H1 (cell line): ENCODE results near the gene CSF2. TPM values are rescaled to one million over a fixed set of nuclear protein-coding genes. Genes with fewer than 3 reads are reported as not detected.

Experiments used
- CTCF ChIA-PET: fragments of 300-600 bp; sonication (Branson Sonifier 250); formaldehyde crosslinking; loops from one replicate; lab custom pipeline; 2021; ENCODE audit not compliant: partially characterized antibody; lab: Charles Lee
- POLR2A ChIA-PET: fragments of 300-600 bp; sonication (Branson Sonifier 250); formaldehyde crosslinking; loops from one replicate; lab custom pipeline; 2021; ENCODE audit warnings: inconsistent platforms; ENCODE audit not compliant: partially characterized antibody; lab: Charles Lee
- DNase-seq, 2 experiments: peaks; one replicate each; pipeline versions ENCODE4 v3.0.0 to v3.0.0-alpha.2; 2010 to 2022; ENCODE audit warnings: low spot score in 2 of 2, low read depth in 1 of 2, mixed read lengths in 1 of 2
- FAIRE-seq: peaks from 2 replicates; lab custom pipeline; 2011; peaks lifted over from hg19 to GRCh38; lab: Jason Lieb, UNC
- H2AFZ ChIP-seq: 2 replicates; pipeline ENCODE4 v1.8.1; 2012; ENCODE audit warnings: low read length, inconsistent platforms
- H2AK5ac ChIP-seq: 2 replicates; pipeline ENCODE4 v1.6.1; 2013; ENCODE audit warnings: low read depth, low read length
- H2BK120ac ChIP-seq: replicated peaks from 2 replicates; pipeline ENCODE3; 2013; ENCODE audit warnings: low read depth, low read length, inconsistent platforms
- H2BK12ac ChIP-seq: 2 replicates; pipeline ENCODE4 v1.6.1; 2013; ENCODE audit warnings: low read depth, low read length
- H2BK15ac ChIP-seq: 2 replicates; pipeline ENCODE4 v1.6.1; 2013; ENCODE audit warnings: low read length
- H2BK20ac ChIP-seq: 2 replicates; pipeline ENCODE4 v1.6.1; 2013; ENCODE audit warnings: low read length
- H2BK5ac ChIP-seq: 2 replicates; pipeline ENCODE4 v1.6.1; 2013; ENCODE audit warnings: low read depth, low read length
- H3K14ac ChIP-seq: 2 replicates; pipeline ENCODE4 v1.6.1; 2013; ENCODE audit warnings: inconsistent platforms; ENCODE audit not compliant: insufficient read length
- H3K18ac ChIP-seq: 2 replicates; pipeline ENCODE4 v1.6.1; 2013; ENCODE audit warnings: low read length; ENCODE audit errors: extremely low read depth
- H3K23ac ChIP-seq: 2 replicates; pipeline ENCODE4 v1.6.1; 2013; ENCODE audit warnings: inconsistent platforms; ENCODE audit not compliant: insufficient read length
- H3K23me2 ChIP-seq: 2 replicates; pipeline ENCODE4 v1.6.1; 2013; ENCODE audit warnings: low read depth, low read length
- H3K27ac ChIP-seq: 2 replicates; pipeline ENCODE4 v1.6.1; 2011; ENCODE audit warnings: low read depth, low read length, inconsistent platforms
- H3K27me3 ChIP-seq, 4 experiments: replicated peaks in 1 of 4; 1 replicate in 1 of 4; 2 replicates in 3 of 4; pipeline versions ENCODE4 v1.6.1 to v1.8.1; 2011 to 2013; ENCODE audit warnings: low read length in 3 of 4, mild to moderate bottlenecking in 3 of 4, inconsistent platforms in 2 of 4, mixed read lengths in 2 of 4, moderate library complexity in 1 of 4; ENCODE audit not compliant: control insufficient read depth in 3 of 4, insufficient read depth in 3 of 4; ENCODE audit errors: extremely low read depth in 1 of 4
- H3K36me3 ChIP-seq, 4 experiments: 2 replicates each; pipeline versions ENCODE4 v1.6.1 to v1.8.1; 2011 to 2013; ENCODE audit warnings: mild to moderate bottlenecking in 4 of 4, low read length in 3 of 4, moderate library complexity in 2 of 4, control low read depth in 1 of 4, inconsistent platforms in 1 of 4; ENCODE audit not compliant: insufficient read depth in 4 of 4, control insufficient read depth in 2 of 4
- H3K4ac ChIP-seq: replicated peaks from 2 replicates; pipeline ENCODE3; 2013; ENCODE audit warnings: low read length, low read depth, mixed read lengths, inconsistent platforms; ENCODE audit not compliant: insufficient read length
- H3K4me1 ChIP-seq, 4 experiments: replicated peaks in 1 of 4; 1 replicate in 1 of 4; 2 replicates in 3 of 4; pipeline versions ENCODE4 v1.6.1 to v1.8.1; 2011 to 2013; ENCODE audit warnings: low read length in 3 of 4, inconsistent platforms in 2 of 4, mixed read lengths in 1 of 4; ENCODE audit not compliant: insufficient read depth in 4 of 4, control insufficient read depth in 3 of 4
- H3K4me2 ChIP-seq, 2 experiments: 2 replicates each; pipeline versions ENCODE4 v1.6.1 to v1.8.1; 2011 to 2013; ENCODE audit warnings: low read depth in 2 of 2, low read length in 2 of 2, control low read depth in 1 of 2, inconsistent platforms in 1 of 2, mild to moderate bottlenecking in 1 of 2; ENCODE audit not compliant: insufficient read depth in 1 of 2
- H3K4me3 ChIP-seq, 4 experiments: fragments of 200-600, 300-600 bp in 1 of 4; sonication (generic), shearing (Covaris generic), sonication (Bioruptor Twin) in 1 of 4; 2 replicates each; pipeline versions ENCODE4 v1.5.1 to v1.8.1; 2011 to 2016; ENCODE audit warnings: low read length in 4 of 4, low read depth in 3 of 4, control low read depth in 2 of 4, inconsistent platforms in 2 of 4, mild to moderate bottlenecking in 2 of 4, mixed read lengths in 1 of 4, moderate library complexity in 1 of 4; ENCODE audit not compliant: insufficient read depth in 2 of 4; ENCODE audit errors: extremely low read depth in 1 of 4
- H3K56ac ChIP-seq: replicated peaks from 2 replicates; pipeline ENCODE3; 2013; ENCODE audit warnings: low read depth, mild to moderate bottlenecking, mixed read lengths, low read length, inconsistent platforms; ENCODE audit not compliant: insufficient read length
- H3K79me1 ChIP-seq: 2 replicates; pipeline ENCODE4 v1.6.1; 2013; ENCODE audit warnings: low read depth, low read length, control low read depth
- H3K79me2 ChIP-seq, 2 experiments: 2 replicates each; pipeline versions ENCODE4 v1.6.1 to v1.8.1; 2012 to 2013; ENCODE audit warnings: low read length in 2 of 2, mild to moderate bottlenecking in 2 of 2, inconsistent platforms in 1 of 2; ENCODE audit not compliant: insufficient read depth in 2 of 2, control insufficient read depth in 1 of 2
- H3K9ac ChIP-seq, 4 experiments: replicated peaks in 1 of 4; 1 replicate in 1 of 4; 2 replicates in 3 of 4; pipeline versions ENCODE4 v1.6.1 to v1.8.1; 2011 to 2013; ENCODE audit warnings: low read depth in 3 of 4, low read length in 3 of 4, control low read depth in 2 of 4, mild to moderate bottlenecking in 2 of 4, moderate library complexity in 2 of 4, inconsistent platforms in 1 of 4; ENCODE audit errors: extremely low read depth in 1 of 4
- H3K9me3 ChIP-seq, 2 experiments: 2 replicates each; pipeline versions ENCODE4 v1.6.1 to v1.8.1; 2012 to 2013; ENCODE audit warnings: mild to moderate bottlenecking in 2 of 2, moderate library complexity in 2 of 2, control low read depth in 1 of 2, inconsistent platforms in 1 of 2, low read depth in 1 of 2, low read length in 1 of 2, mixed read lengths in 1 of 2; ENCODE audit not compliant: insufficient read depth in 2 of 2
- H4K20me1 ChIP-seq, 2 experiments: replicated peaks in 1 of 2; 2 replicates each; pipeline versions ENCODE3 to v1.8.1; 2011 to 2013; ENCODE audit warnings: inconsistent platforms in 2 of 2, low read length in 2 of 2, mild to moderate bottlenecking in 1 of 2; ENCODE audit not compliant: insufficient read depth in 2 of 2, control insufficient read depth in 1 of 2
- H4K5ac ChIP-seq: 2 replicates; pipeline ENCODE4 v1.6.1; 2013; ENCODE audit warnings: low read length, low read depth, mixed read lengths, inconsistent platforms; ENCODE audit not compliant: insufficient read length
- H4K8ac ChIP-seq: 2 replicates; pipeline ENCODE4 v1.8.0; 2013; ENCODE audit warnings: mild to moderate bottlenecking, moderate library complexity, low read length, inconsistent platforms; ENCODE audit not compliant: insufficient read depth; ENCODE audit errors: extremely low read depth
- H4K91ac ChIP-seq: replicated peaks from 2 replicates; pipeline ENCODE3; 2013; ENCODE audit warnings: low read length, mixed read lengths, inconsistent platforms; ENCODE audit not compliant: insufficient read length
- CBX5 ChIP-seq: fragments of 300-800, 300-1000 bp; sonication (generic); IDR thresholded peaks from 2 replicates; pipeline ENCODE4 v1.7.1; 2016; ENCODE audit warnings: antibody characterized with exemption, low read length, low read depth
- CBX8 ChIP-seq: fragments of 300-800, 300-1000 bp; sonication (generic); IDR thresholded peaks from 2 replicates; pipeline ENCODE4 v1.7.1; 2016; ENCODE audit warnings: low read depth, low read length, borderline replicate concordance
- KDM1A ChIP-seq: fragments of 200-600, 300-600 bp; sonication (generic); IDR thresholded peaks from 2 replicates; pipeline ENCODE4 v1.7.1; 2016; ENCODE audit warnings: mild to moderate bottlenecking, low read length, borderline replicate concordance
- PHF8 ChIP-seq: fragments of 200-600 bp; sonication (generic); conservative IDR thresholded peaks from 2 replicates; pipeline ENCODE4 v1.7.1; 2012; ENCODE audit warnings: low read depth, mild to moderate bottlenecking, inconsistent platforms, low read length, moderate library complexity
- TCF12 ChIP-seq: IDR thresholded peaks from 2 replicates; pipeline ENCODE4 v1.6.1; 2011; ENCODE audit warnings: low read depth, mild to moderate bottlenecking, low read length
- polyA plus RNA-seq, 7 experiments: library from polyadenylated mRNA; depleted of rRNA in 3 of 7; stranded (reverse) in 5 of 7; unstranded in 2 of 7; fragments of >200 nt in 5 of 7; fragments of 200-250 nt in 2 of 7; gene quantifications; 1 replicate in 5 of 7; 2 replicates in 1 of 7; 4 replicates in 1 of 7; pipeline versions ENCODE4 v1.2.1 to v1.2.3, GENCODE V29; 2011 to 2013; ENCODE audit warnings: missing spikeins in 2 of 7, mixed read lengths in 2 of 7
- total RNA-seq: library from RNA; stranded (reverse); fragmentation: NEBNext Ultra II Directional; extraction: Animal tissue kit (Norgen Biotek cat#: 25700); gene quantifications from 2 replicates; pipeline ENCODE4 v1.2.1, GENCODE V29; 2021

Gene CSF2
- total and polyA plus RNA-seq, 2 of the 8 experiments (the other 6 are each of a cell fraction or from before 2014, with no cell fraction given): not detected

GRCh38 chr5:132110930-132111329 is 37.3 kb downstream of the CSF2 start:
- H3K79me1 ChIP-seq: no peaks in the 10 kb centered on the region
- H3K9me3 ChIP-seq: no peaks in the 10 kb centered on the region
- H3K14ac ChIP-seq: no peak overlapping the region
- DNase-seq (no peak), FAIRE-seq (no peak)
- no peak overlapping the region for H3K9ac ChIP-seq
- H3K36me3 ChIP-seq: no peaks in the 10 kb centered on the region
- H3K27ac ChIP-seq: no peak overlapping the region
- H2AFZ ChIP-seq: no peak overlapping the region
- H3K18ac ChIP-seq: no peak overlapping the region
- H2BK12ac ChIP-seq: no peak overlapping the region
- H2BK120ac ChIP-seq: no peak overlapping the region
- H3K4me1 ChIP-seq: no peaks in the 10 kb centered on the region
- H2BK5ac ChIP-seq: no peak overlapping the region
- no peak overlapping the region for H2AK5ac ChIP-seq
- H3K23me2 ChIP-seq: no peaks in the 10 kb centered on the region
- no peak overlapping the region for H3K4ac ChIP-seq
- no peak overlapping the region for H4K8ac ChIP-seq
- H3K56ac ChIP-seq: no peak overlapping the region
- H3K4me3 ChIP-seq: no peak overlapping the region
- no peak for TF ChIP-seq CBX5
- TF ChIP-seq CBX8: no peak
- no peak for TF ChIP-seq PHF8
- TF ChIP-seq KDM1A: no peak
- TF ChIP-seq TCF12: no peak
- ChIA-PET POLR2A (no interaction called here), CTCF (no interaction called here)
- H4K91ac ChIP-seq: no peak overlapping the region
- H2BK15ac ChIP-seq: no peak overlapping the region
- no peaks in the 10 kb centered on the region for H3K27me3 ChIP-seq
- no peaks in the 10 kb centered on the region for H3K79me2 ChIP-seq
- no peak overlapping the region for H3K23ac ChIP-seq
- H3K4me2 ChIP-seq: no peak overlapping the region
- H4K5ac ChIP-seq: no peak overlapping the region
- H4K20me1 ChIP-seq: no peaks in the 10 kb centered on the region
- H2BK20ac ChIP-seq: no peak overlapping the region
